Measurements from ENCODE around the gene ETV1.

GRCh38 chr7:14024406-14024805, 34.9 kb upstream of the ETV1 start:
- no peak for TF ChIP-seq ZNF274 (IDR thresholded peaks at IDR 0.05; ENCODE audit: low read depth, low read length)
- TF ChIP-seq YY1 (IDR thresholded peaks at IDR 0.05; ENCODE audit: insufficient read depth, insufficient read length): no peak

All from NT2/D1 (cell line).